ENCODE data around the gene SPAG5. TPM values are rescaled to one million over a fixed set of nuclear protein-coding genes. Genes with fewer than 3 reads are reported as not detected.
"Not testable (repeated sequence)": the region's sequence is repeated elsewhere in the genome, so short reads cannot be mapped to it uniquely, and the experiment has no call there.

Gene SPAG5
- total RNA-seq, 1 experiment from 2014 or later: 33.5 TPM

GRCh38 chr17:28612936-28613872 is 14.4 kb upstream of the SPAG5 start:
- DNase-seq (ENCODE audit: low read depth, low spot score): peak; percentile 60
- in situ Hi-C loops (cut with HindIII; ENCODE audit: low pct_unique_long_range_greater_than_20kb, low sequenced_read_pairs): no loop called here

GRCh38 chr17:28612531-28612930 is 13.7 kb upstream of the SPAG5 start:
- no peak for DNase-seq (ENCODE audit: low read depth, low spot score)
- in situ Hi-C loops (cut with HindIII; ENCODE audit: low pct_unique_long_range_greater_than_20kb, low sequenced_read_pairs): no loop called here

- DNase-seq (ENCODE audit: low read depth, low spot score): no peak
- in situ Hi-C loops (cut with HindIII; ENCODE audit: low pct_unique_long_range_greater_than_20kb, low sequenced_read_pairs): no loop called here
These were observed 11.6 kb upstream of the SPAG5 start for GRCh38 chr17:28610376-28610775.

GRCh38 chr17:28604031-28604430 is 5.2 kb upstream of the SPAG5 start:
- DNase-seq (ENCODE audit: low read depth, low spot score); in situ Hi-C loops (cut with HindIII; ENCODE audit: low pct_unique_long_range_greater_than_20kb, low sequenced_read_pairs): not testable (repeated sequence)

- in situ Hi-C loops (cut with HindIII; ENCODE audit: low pct_unique_long_range_greater_than_20kb, low sequenced_read_pairs): no loop called here
- peak; percentile 75 for DNase-seq (ENCODE audit: low read depth, low spot score)
These were observed 723 bp upstream of the SPAG5 start for GRCh38 chr17:28599311-28600184.

- DNase-seq (ENCODE audit: low read depth, low spot score): no peak
- in situ Hi-C loops (cut with HindIII; ENCODE audit: low pct_unique_long_range_greater_than_20kb, low sequenced_read_pairs): no loop called here
These were observed 436 bp downstream of the SPAG5 start for GRCh38 chr17:28598389-28598788.

- DNase-seq (ENCODE audit: low read depth, low spot score): no peak
- in situ Hi-C loops (cut with HindIII; ENCODE audit: low pct_unique_long_range_greater_than_20kb, low sequenced_read_pairs): no loop called here
These were observed 1.0 kb downstream of the SPAG5 start for GRCh38 chr17:28597606-28598383.

- in situ Hi-C loops (cut with HindIII; ENCODE audit: low pct_unique_long_range_greater_than_20kb, low sequenced_read_pairs): no loop called here
These were observed 6.6 kb downstream of the SPAG5 start for GRCh38 chr17:28592260-28592659.

GRCh38 chr17:28585851-28586250 is 13.0 kb downstream of the SPAG5 start:
- DNase-seq (ENCODE audit: low read depth, low spot score): no peak
- in situ Hi-C loops (cut with HindIII; ENCODE audit: low pct_unique_long_range_greater_than_20kb, low sequenced_read_pairs): no loop called here

More at GRCh38 chr17:28592260-28592659, 6.6 kb downstream of the SPAG5 start:
- DNase-seq (ENCODE audit: low read depth, low spot score): no peak

GRCh38 chr17:28584434-28584833 is 14.4 kb downstream of the SPAG5 start:
- in situ Hi-C loops (cut with HindIII; ENCODE audit: low pct_unique_long_range_greater_than_20kb, low sequenced_read_pairs): no loop called here
- DNase-seq (ENCODE audit: low read depth, low spot score): no peak

- no peak for DNase-seq (ENCODE audit: low read depth, low spot score)
- in situ Hi-C loops (cut with HindIII; ENCODE audit: low pct_unique_long_range_greater_than_20kb, low sequenced_read_pairs): no loop called here
These were observed 16.3 kb downstream of the SPAG5 start for GRCh38 chr17:28582513-28582912.

- DNase-seq (ENCODE audit: low read depth, low spot score): no peak
- in situ Hi-C loops (cut with HindIII; ENCODE audit: low pct_unique_long_range_greater_than_20kb, low sequenced_read_pairs): no loop called here
These were observed 17.9 kb downstream of the SPAG5 start for GRCh38 chr17:28580959-28581358.

GRCh38 chr17:28579526-28579925 is 19.3 kb downstream of the SPAG5 start:
- in situ Hi-C loops (cut with HindIII; ENCODE audit: low pct_unique_long_range_greater_than_20kb, low sequenced_read_pairs): no loop called here

GRCh38 chr17:28578246-28579195 is 20.3 kb downstream of the SPAG5 start:
- in situ Hi-C loops (cut with HindIII; ENCODE audit: low pct_unique_long_range_greater_than_20kb, low sequenced_read_pairs): no loop called here
- DNase-seq (ENCODE audit: low read depth, low spot score): no peak

More at GRCh38 chr17:28579526-28579925, 19.3 kb downstream of the SPAG5 start:
- no peak for DNase-seq (ENCODE audit: low read depth, low spot score)

GRCh38 chr17:28577466-28577824 is 21.4 kb downstream of the SPAG5 start:
- no peak for DNase-seq (ENCODE audit: low read depth, low spot score)
- in situ Hi-C loops (cut with HindIII; ENCODE audit: low pct_unique_long_range_greater_than_20kb, low sequenced_read_pairs): no loop called here

- DNase-seq (ENCODE audit: low read depth, low spot score): peak; percentile 75
- in situ Hi-C loops (cut with HindIII; ENCODE audit: low pct_unique_long_range_greater_than_20kb, low sequenced_read_pairs): no loop called here
These were observed 21.9 kb downstream of the SPAG5 start, which contains the start of gene ALDOC for GRCh38 chr17:28576758-28577465. Gene ALDOC, minus strand, starts transcription at chr17:28576895. Its CDS starts 1,363 bp downstream, at chr17:28575532.
